ENCODE measurements around the gene CSAG3. TPM values are rescaled to one million over a fixed set of nuclear protein-coding genes. Genes with fewer than 3 reads are reported as not detected.
"Not testable (repeated sequence)": the region's sequence is repeated elsewhere in the genome, so short reads cannot be mapped to it uniquely, and the experiment has no call there.

The CSAG3 gene
- total and polyA plus RNA-seq, 3 experiments from 2014 or later, result not detected

DNA sequence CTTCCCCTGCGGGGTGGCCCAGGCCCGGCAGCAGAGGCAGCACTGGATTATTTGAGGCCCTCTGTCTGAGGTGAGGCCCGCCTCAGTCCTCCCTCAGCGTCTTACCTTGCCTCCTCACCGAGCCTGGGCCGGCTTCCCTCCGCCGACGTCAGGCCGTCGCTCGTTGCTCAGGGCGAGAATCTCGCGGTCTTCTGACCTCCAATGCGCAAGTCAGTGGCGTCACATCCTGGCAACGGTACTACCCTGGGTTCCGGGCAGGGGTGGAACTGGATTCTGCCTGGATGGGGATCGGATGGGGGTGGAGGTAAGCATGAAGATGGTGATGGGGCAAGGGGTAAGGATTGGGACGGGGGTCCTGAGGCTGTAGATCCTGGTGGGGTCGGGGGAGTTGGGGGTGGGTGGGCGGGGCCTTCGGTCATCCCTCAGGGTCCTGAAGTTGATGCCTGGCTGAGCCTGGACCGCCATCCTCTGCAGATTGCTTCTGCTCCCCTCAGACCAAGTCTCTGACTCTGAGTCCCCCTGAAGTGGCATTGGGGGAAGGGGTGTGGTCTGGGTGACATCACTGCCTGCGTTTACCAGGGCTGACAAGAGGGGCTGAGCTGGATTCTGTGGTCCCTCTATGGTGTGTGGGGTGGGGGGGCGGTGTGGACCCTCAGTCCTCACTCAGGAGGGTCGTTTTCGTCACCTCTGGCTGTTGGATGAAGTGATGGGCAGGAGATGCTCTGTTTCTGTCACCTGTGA is 10.7 kb downstream of the CSAG3 start, which contains the start of gene MAGEA6:
Gene MAGEA6, minus strand, starts transcription at position 141 of the 741 bp plus-strand sequence. CDS start 2,039 bp downstream, outside the sequence.
- H3K27me3 ChIP-seq (ENCODE audit: insufficient read depth, low read length, poor library complexity, severe bottlenecking); CTCF ChIA-PET; H3K36me3 ChIP-seq (ENCODE audit: insufficient read depth, low read length); H3K9me3 Mint-ChIP-seq; H3K36me3 Mint-ChIP-seq; H3K4me1 Mint-ChIP-seq; H3K9me3 ChIP-seq (ENCODE audit: low read length); H3K4me3 ChIP-seq (ENCODE audit: low read length); H3K27ac ChIP-seq (ENCODE audit: low read depth, low read length); H3K27ac Mint-ChIP-seq; H3K27me3 Mint-ChIP-seq; H3K4me3 Mint-ChIP-seq; DNase-seq; H3K4me1 ChIP-seq (ENCODE audit: insufficient read depth, low read length); POLR2A ChIA-PET: not testable (repeated sequence)

- CTCF ChIA-PET; H3K4me1 Mint-ChIP-seq; H3K4me3 Mint-ChIP-seq; H3K27ac Mint-ChIP-seq; H3K36me3 Mint-ChIP-seq; H3K9me3 Mint-ChIP-seq; H3K27me3 Mint-ChIP-seq; DNase-seq; H3K9me3 ChIP-seq (ENCODE audit: low read length); H3K27me3 ChIP-seq (ENCODE audit: insufficient read depth, low read length, poor library complexity, severe bottlenecking); POLR2A ChIA-PET; H3K27ac ChIP-seq (ENCODE audit: low read depth, low read length); H3K4me3 ChIP-seq (ENCODE audit: low read length); H3K36me3 ChIP-seq (ENCODE audit: insufficient read depth, low read length); H3K4me1 ChIP-seq (ENCODE audit: insufficient read depth, low read length): not testable (repeated sequence)
Measured at GRCh38 chrX:152787062-152787461, 28.0 kb downstream of the CSAG3 start.

DNA sequence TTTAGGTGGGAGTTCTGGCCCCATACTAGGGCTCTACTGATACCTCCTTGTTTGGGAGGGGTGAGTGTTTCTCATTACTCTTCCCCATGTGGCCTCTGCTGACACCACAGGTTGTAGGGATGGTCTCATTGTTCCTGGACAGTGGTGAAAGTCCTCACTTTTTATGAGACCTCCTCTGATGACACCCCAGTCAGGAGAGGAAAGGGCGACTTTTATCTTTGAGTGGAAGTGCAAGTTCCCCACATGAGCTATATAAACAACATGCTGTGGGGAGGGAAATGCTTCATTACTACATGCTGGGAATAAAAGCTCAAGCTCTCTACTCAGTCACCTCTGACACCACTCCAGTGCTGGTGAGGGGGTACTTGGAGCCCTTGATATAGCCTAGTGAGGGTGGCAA is 39.9 kb downstream of the CSAG3 start:
- Histone ChIP-seq H3K4me1 (ENCODE audit: insufficient read depth, low read length) (no peaks in the 10 kb centered on the region), H3K27me3 (ENCODE audit: insufficient read depth, low read length, poor library complexity, severe bottlenecking) (no peaks in the 10 kb centered on the region), H3K9me3 (ENCODE audit: low read length) (no peaks in the 10 kb centered on the region), H3K4me3 (ENCODE audit: low read length) (no peak overlapping the region), H3K36me3 (ENCODE audit: insufficient read depth, low read length) (no peaks in the 10 kb centered on the region), H3K27ac (ENCODE audit: low read depth, low read length) (no peak overlapping the region)
- Mint-ChIP-seq H3K36me3 (no peaks in the 10 kb centered on the region), H3K27ac (no peak overlapping the region), H3K27me3 (peaks cover 7 to 24% of the 10 kb centered on the region in 2 donors), H3K9me3 (peaks cover 0 to 1% (median 0%) of the 10 kb centered on the region in 5 donors), H3K4me1 (no peaks in the 10 kb centered on the region), H3K4me3 (no peak overlapping the region)
- ChIA-PET POLR2A (no interaction called here), CTCF (no interaction called here)
- no peak for DNase-seq

- H3K27ac Mint-ChIP-seq, result no peak overlapping the region
- H3K9me3 Mint-ChIP-seq, result no peaks in the 10 kb centered on the region
- Histone ChIP-seq H3K36me3 (ENCODE audit: insufficient read depth, low read length) (no peaks in the 10 kb centered on the region), H3K9me3 (ENCODE audit: low read length) (no peaks in the 10 kb centered on the region), H3K27me3 (ENCODE audit: insufficient read depth, low read length, poor library complexity, severe bottlenecking) (no peaks in the 10 kb centered on the region), H3K4me1 (ENCODE audit: insufficient read depth, low read length) (no peaks in the 10 kb centered on the region), H3K4me3 (ENCODE audit: low read length) (no peak overlapping the region), H3K27ac (ENCODE audit: low read depth, low read length) (no peak overlapping the region)
- DNase-seq, result no peak
- no peaks in the 10 kb centered on the region for H3K36me3 Mint-ChIP-seq
- POLR2A ChIA-PET, result no interaction called here
- peaks cover 24% of the 10 kb centered on the region in 2 donors for H3K27me3 Mint-ChIP-seq
- CTCF ChIA-PET, result no interaction called here
- H3K4me3 Mint-ChIP-seq, result no peak overlapping the region
- H3K4me1 Mint-ChIP-seq, result no peaks in the 10 kb centered on the region
Measured at GRCh38 chrX:152806035-152806434, 47.0 kb downstream of the CSAG3 start.

Other genes starting within 250 kb of the CSAG3 start
- gene GABRQ, start 121.3 kb upstream of the CSAG3 start, total RNA-seq, result not detected
- not detected for gene GABRQ, start 121.3 kb upstream of the CSAG3 start, polyA plus RNA-seq
- gene MAGEA3, start 60.4 kb upstream of the CSAG3 start, total RNA-seq, result not detected
- gene MAGEA3, start 60.4 kb upstream of the CSAG3 start, polyA plus RNA-seq, result not detected
- gene CSAG2, start 49.9 kb upstream of the CSAG3 start, total RNA-seq, result not detected
- not detected for gene CSAG2, start 49.9 kb upstream of the CSAG3 start, polyA plus RNA-seq
- gene MAGEA2B, start 44.6 kb upstream of the CSAG3 start, total RNA-seq, result not detected
- not detected for gene MAGEA2B, start 44.6 kb upstream of the CSAG3 start, polyA plus RNA-seq
- not detected for gene CSAG1, start 25.5 kb upstream of the CSAG3 start, total RNA-seq
- not detected for gene CSAG1, start 25.5 kb upstream of the CSAG3 start, polyA plus RNA-seq
- gene MAGEA12, start 25.5 kb upstream of the CSAG3 start, total RNA-seq, result not detected
- not detected for gene MAGEA12, start 25.5 kb upstream of the CSAG3 start, polyA plus RNA-seq
- gene MAGEA2, start 5.4 kb upstream of the CSAG3 start, total RNA-seq, result not detected
- not detected for gene MAGEA2, start 5.4 kb upstream of the CSAG3 start, polyA plus RNA-seq
- gene MAGEA6, start 10.5 kb downstream of the CSAG3 start, total RNA-seq, result not detected
- not detected for gene MAGEA6, start 10.5 kb downstream of the CSAG3 start, polyA plus RNA-seq
- 10 to 100 TPM; 12.5 to 15.4 TPM for gene CETN2, start 71.5 kb downstream of the CSAG3 start, total RNA-seq
- 29.0 TPM for gene CETN2, start 71.5 kb downstream of the CSAG3 start, polyA plus RNA-seq
- gene NSDHL, start 71.8 kb downstream of the CSAG3 start, total RNA-seq, result 10 to 100 TPM; 20.3 to 21.8 TPM
- 15.0 TPM for gene NSDHL, start 71.8 kb downstream of the CSAG3 start, polyA plus RNA-seq
- gene ZNF185, start 138.8 kb downstream of the CSAG3 start, total RNA-seq, result under 1 TPM; 0.82 to 0.96 TPM
- gene ZNF185, start 138.8 kb downstream of the CSAG3 start, polyA plus RNA-seq, result 2.3 TPM
- gene PNMA5, start 234.9 kb downstream of the CSAG3 start, total RNA-seq, result not detected
- gene PNMA5, start 234.9 kb downstream of the CSAG3 start, polyA plus RNA-seq, result not detected

Measured in CD8-positive, alpha-beta memory T cell (primary cell).